K562 (cell line): ENCODE data around the gene SMIM8. TPM values are rescaled to one million over a fixed set of nuclear protein-coding genes. Genes with fewer than 3 reads are reported as not detected.

Experiments
- ATF6 ChIP-seq: sonication (generic); formaldehyde crosslinking; IDR thresholded peaks from 2 replicates; pipeline ENCODE4 v1.4.0; 2020; ENCODE audit warnings: mild to moderate bottlenecking, missing genetic modification reagents
- ATF7 ChIP-seq: fragments of 450-650 bp; IDR thresholded peaks from 2 replicates; pipeline ENCODE4 v1.7.1; 2014; ENCODE audit warnings: mild to moderate bottlenecking, moderate library complexity
- ETV5 ChIP-seq: sonication (generic); formaldehyde crosslinking; IDR thresholded peaks from 2 replicates; pipeline ENCODE4 v1.4.0; 2020; ENCODE audit warnings: low read depth, mild to moderate bottlenecking, missing genetic modification reagents
- FOXP4 ChIP-seq: sonication (generic); formaldehyde crosslinking; IDR thresholded peaks from 2 replicates; pipeline ENCODE4 v1.8.0; 2022; ENCODE audit warnings: mild to moderate bottlenecking, missing genetic modification reagents, borderline replicate concordance
- KLF16 ChIP-seq: IDR thresholded peaks from 2 replicates; pipeline ENCODE4 v1.6.1; 2016; ENCODE audit warnings: antibody characterized with exemption
- POLR2G ChIP-seq: fragments of 200-400 bp; formaldehyde crosslinking; IDR thresholded peaks from 2 replicates; pipeline ENCODE4 v1.6.1; 2017; ENCODE audit warnings: low read depth, mild to moderate bottlenecking, antibody characterized with exemption, low read length, moderate library complexity
- SIN3A ChIP-seq, 2 experiments: fragments of 150-350 bp in 1 of 2; IDR thresholded peaks; 2 replicates each; pipeline ENCODE4 v1.6.1; 2011 to 2016; ENCODE audit warnings: borderline replicate concordance in 2 of 2, low read depth in 2 of 2, low read length in 2 of 2, mild to moderate bottlenecking in 2 of 2, moderate library complexity in 2 of 2; ENCODE audit not compliant: control insufficient read depth in 1 of 2
- SMAD4 ChIP-seq: fragments of 250-450 bp; sonication (Bioruptor Pico); conservative IDR thresholded peaks from 2 replicates; pipeline ENCODE4 v1.8.0; 2021; ENCODE audit warnings: inconsistent platforms, mild to moderate bottlenecking, moderate library complexity
- STAG1 ChIP-seq: sonication (generic); formaldehyde crosslinking; IDR thresholded peaks from 2 replicates; pipeline ENCODE4 v1.5.0; 2020; ENCODE audit warnings: missing genetic modification reagents, borderline replicate concordance
- TAF15 ChIP-seq: fragments of 200-400 bp; formaldehyde crosslinking; IDR thresholded peaks from 2 replicates; pipeline ENCODE4 v1.6.1; 2017; ENCODE audit warnings: mild to moderate bottlenecking, low read depth, low read length, moderate library complexity
- TFAP4 ChIP-seq: sonication (generic); formaldehyde crosslinking; IDR thresholded peaks from 2 replicates; pipeline ENCODE4 v1.8.0; 2022; ENCODE audit warnings: missing genetic modification reagents, mild to moderate bottlenecking, moderate library complexity, borderline replicate concordance
- ZNF24 ChIP-seq: fragments of 450-650 bp; IDR thresholded peaks from 2 replicates; pipeline ENCODE4 v1.6.1; 2016
- ZNF511 ChIP-seq: sonication (generic); formaldehyde crosslinking; IDR thresholded peaks from 2 replicates; pipeline ENCODE4 v1.8.0; 2022; ENCODE audit warnings: mild to moderate bottlenecking, missing genetic modification reagents
- ZNF717 ChIP-seq: fragments of 250-450 bp; sonication (Bioruptor Pico); IDR thresholded peaks from 2 replicates; pipeline ENCODE4 v1.5.0; 2021
- ZNF79 ChIP-seq: fragments of 250-450 bp; sonication (Bioruptor Pico); IDR thresholded peaks from 2 replicates; pipeline ENCODE4 v1.4.0; 2020; ENCODE audit warnings: low read depth, mild to moderate bottlenecking, moderate library complexity
- ZNF830 ChIP-seq: fragments of 250-450 bp; sonication (Bioruptor Pico); IDR thresholded peaks from 2 replicates; pipeline ENCODE4 v1.5.0; 2021; ENCODE audit warnings: mild to moderate bottlenecking
- polyA plus RNA-seq, 8 experiments: library from polyadenylated mRNA; depleted of rRNA in 4 of 8; stranded (reverse) in 5 of 8; unstranded in 3 of 8; fragments of >200 nt; fragmentation: Nextera tagmentation in 2 of 8; fragmentation: Illumina TruSeq in 1 of 8; extraction: Ambion mirVana in 2 of 8; extraction: Trizol in 1 of 8; gene quantifications; 2 replicates each; pipeline versions ENCODE4 v1.2.1 to v1.2.3, GENCODE V29; 2011 to 2014; ENCODE audit warnings: inconsistent platforms in 1 of 8, missing spikeins in 1 of 8
- total RNA-seq, 7 experiments: library from RNA; depleted of rRNA in 6 of 7; stranded (reverse); fragments of >200 nt in 6 of 7; fragmentation: Illumina TruSeq in 2 of 7; extraction: Trizol in 2 of 7; gene quantifications; 2 replicates each; pipeline versions ENCODE4 v1.2.1 to v1.2.3, GENCODE V29; 2011 to 2021; ENCODE audit warnings: low replicate concordance in 1 of 7

Gene SMIM8
- total and polyA plus RNA-seq, 9 of the 15 experiments (the other 6 are each of a cell fraction or from before 2014, with no cell fraction given): 8.3 to 53.7 (median 15.1) TPM

GRCh38 chr6:87322304-87323212, at the start of gene SMIM8 (continued):
- TF ChIP-seq ATF6 (CRISPR knock-in tag): 0 out of 2 replicates have a peak, but pooled peaks have one; percentile 57
- no peak for TF ChIP-seq FOXP4
- peak; percentile 46; the same call in 1 of the 2 replicates for TF ChIP-seq KLF16
- TF ChIP-seq ZNF830 (CRISPR knock-in tag): no peak
- TF ChIP-seq ZNF717 (CRISPR knock-in tag): no peak
- TF ChIP-seq POLR2G: peak; percentile 94
- peak; percentile 41; the same call in 1 of the 2 replicates for TF ChIP-seq TFAP4 (CRISPR knock-in tag)
- 0 out of 4 replicates have a peak, but pooled peaks of 1 of the 2 experiments have one; percentile 8 for TF ChIP-seq SIN3A (IDR thresholded peaks at IDR 0.05; ENCODE audit: borderline replicate concordance in 2 of 2, control insufficient read depth in 1 of 2, low read depth in 2 of 2, low read length in 2 of 2)
- no peak for TF ChIP-seq ZNF79 (CRISPR knock-in tag)
- no peak for TF ChIP-seq ZNF511 (CRISPR knock-in tag)
- TF ChIP-seq ZNF24: 0 out of 2 replicates have a peak, but pooled peaks have one; percentile 41
- peak; percentile 92 for TF ChIP-seq SMAD4 (CRISPR knock-in tag)
- peak; percentile 61 for TF ChIP-seq ATF7
- no peak for TF ChIP-seq STAG1
- TF ChIP-seq TAF15: no peak
- TF ChIP-seq ETV5 (CRISPR knock-in tag): peak; percentile 71
